Activated CD4-positive, alpha-beta memory T cell treated with anti-CD3 and anti-CD28 coated beads, Interleukin-2, amount 10 ng/mL, durations not matched to agents 7 days and 5 days (primary cell): ENCODE results near the gene ZDHHC9. TPM values are rescaled to one million over a fixed set of nuclear protein-coding genes. Genes with fewer than 3 reads are reported as not detected.
A peak's percentile ranks its signal among the peaks of the same experiment; 100 is the strongest.

Experiments
- CTCF ChIA-PET: fragments of 350-600 bp; sonication (Branson Sonifier 250); formaldehyde crosslinking; loops from one replicate; lab custom pipeline; 2021; ENCODE audit warnings: antibody characterized with exemption, inconsistent platforms; lab: Charles Lee
- POLR2A ChIA-PET: fragments of 350-600 bp; sonication (Branson Sonifier 250); formaldehyde crosslinking; loops from one replicate; lab custom pipeline; 2021; ENCODE audit warnings: antibody characterized with exemption; lab: Charles Lee
- DNase-seq: peaks from one replicate; pipeline ENCODE4 v3.0.0-alpha.2; 2020
- H3K27ac Mint-ChIP-seq: one replicate; pipeline ENCODE4 v1.8.0; 2021; ENCODE audit warnings: mild to moderate bottlenecking, mixed read lengths
- H3K27me3 Mint-ChIP-seq: one replicate; pipeline ENCODE4 v1.8.0; 2021; ENCODE audit warnings: mixed read lengths
- H3K36me3 Mint-ChIP-seq: one replicate; pipeline ENCODE4 v1.8.0; 2021; ENCODE audit warnings: low read depth, mixed read lengths
- H3K4me1 Mint-ChIP-seq: one replicate; pipeline ENCODE4 v1.8.0; 2021; ENCODE audit warnings: mixed read lengths
- H3K4me3 Mint-ChIP-seq: one replicate; pipeline ENCODE4 v1.8.0; 2021; ENCODE audit warnings: mild to moderate bottlenecking, mixed read lengths
- H3K9me3 Mint-ChIP-seq: one replicate; pipeline ENCODE4 v1.8.0; 2021; ENCODE audit warnings: mixed read lengths
- total RNA-seq, 2 experiments: library from RNA; stranded (reverse); gene quantifications; one replicate each; pipeline ENCODE4 v1.2.3, GENCODE V29; 2021

ZDHHC9 gene
- total RNA-seq, 2 experiments from 2014 or later, result 5.8 to 7.5 TPM

- peak overlapping the region; percentile 86 for H3K27ac Mint-ChIP-seq
- H3K36me3 Mint-ChIP-seq, result no peaks in the 10 kb centered on the region
- H3K9me3 Mint-ChIP-seq, result no peaks in the 10 kb centered on the region
- H3K4me3 Mint-ChIP-seq, result no peak overlapping the region
- no peaks in the 10 kb centered on the region for H3K27me3 Mint-ChIP-seq
- POLR2A ChIA-PET, result interaction anchor here (1.3 to 6.2 kb wide), 4 partner anchors 18 to 50 kb away, joined by 3 to 82 read pairs (median 8); partner anchors contain the start of gene SASH3
- H3K4me1 Mint-ChIP-seq, result peaks cover 55% of the 10 kb centered on the region
- DNase-seq, result no peak
- CTCF ChIA-PET, result interaction anchor here (0.6 to 2.6 kb wide), 9 partner anchors 10 to 115 kb away, joined by 3 to 38 read pairs (median 13); partner anchors contain the start of genes SASH3 and XPNPEP2
Observed at GRCh38 chrX:129754056-129755024, 89.3 kb downstream of the ZDHHC9 start.

Other genes starting within 250 kb of the ZDHHC9 start
- under 1 TPM; 0.15 TPM for gene APLN, start 188.9 kb downstream of the ZDHHC9 start, total RNA-seq
- 1 to 10 TPM; 1.7 to 2.1 TPM for gene XPNPEP2, start 104.9 kb downstream of the ZDHHC9 start, total RNA-seq
- 100 to 1,000 TPM; 229 to 245 TPM for gene SASH3, start 63.9 kb downstream of the ZDHHC9 start, total RNA-seq
- gene UTP14A, start 62.3 kb upstream of the ZDHHC9 start, total RNA-seq, result 10 to 100 TPM; 15.3 to 18.4 TPM
- 1 to 10 TPM; 6.9 to 7.2 TPM for gene BCORL1, start 138.7 kb upstream of the ZDHHC9 start, total RNA-seq